Mucosa of rectum (tissue), 2 donors: ENCODE measurements around the gene WASL.

Source experiments
- H3K27ac ChIP-seq, 2 donors: one replicate each; pipeline ENCODE4 v1.7.0; 2013; ENCODE audit warnings: inconsistent platforms in 2 of 2, low read depth in 2 of 2, low read length in 2 of 2
- H3K27me3 ChIP-seq, 2 donors: one replicate each; pipeline ENCODE4 v1.7.0; 2013; ENCODE audit warnings: low read length in 2 of 2; ENCODE audit not compliant: control insufficient read depth in 2 of 2, insufficient read depth in 2 of 2
- H3K36me3 ChIP-seq, 2 donors: one replicate each; pipeline ENCODE4 v1.7.0; 2013; ENCODE audit warnings: low read length in 2 of 2; ENCODE audit not compliant: control insufficient read depth in 2 of 2, insufficient read depth in 2 of 2
- H3K4me1 ChIP-seq, 2 donors: one replicate each; pipeline ENCODE4 v1.7.0; 2013; ENCODE audit warnings: low read length in 2 of 2, mild to moderate bottlenecking in 1 of 2; ENCODE audit not compliant: control insufficient read depth in 2 of 2, insufficient read depth in 2 of 2
- H3K4me3 ChIP-seq, 2 donors: one replicate each; pipeline ENCODE4 v1.7.0; 2013; ENCODE audit warnings: low read length in 2 of 2
- H3K9ac ChIP-seq, 2 donors: one replicate each; pipeline ENCODE4 v1.7.0; 2013; ENCODE audit warnings: low read length in 2 of 2, low read depth in 1 of 2, mild to moderate bottlenecking in 1 of 2
- H3K9me3 ChIP-seq, 2 donors: one replicate each; pipeline ENCODE4 v1.7.0; 2013; ENCODE audit warnings: low read length in 2 of 2; ENCODE audit not compliant: control insufficient read depth in 2 of 2
- donor health status: healthy.
- donor health status: Normal muscosa, but diverticular disease.

The WASL gene

DNA sequence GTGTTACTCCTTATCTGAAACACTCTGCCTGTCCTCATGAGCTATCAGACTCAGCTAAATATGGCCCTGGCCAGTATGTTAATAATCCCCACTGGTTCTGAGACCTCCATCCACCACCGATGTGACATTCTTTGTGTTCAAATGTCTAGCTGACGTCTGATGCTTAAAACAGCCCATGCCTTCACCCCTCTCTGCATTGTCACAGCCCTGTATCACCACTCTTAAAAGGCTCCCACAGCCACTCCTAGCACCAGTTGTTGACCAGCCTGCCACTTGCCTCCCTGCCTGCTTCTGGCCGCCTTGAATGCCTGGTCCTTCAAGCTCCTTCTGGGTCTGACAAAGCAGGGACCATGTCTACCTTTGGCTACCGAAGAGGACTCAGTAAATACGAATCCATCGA lies 93.2 kb downstream of the WASL start, which contains the start of gene LMOD2:
TSS of gene LMOD2 (plus strand) at position 253 of the 400 bp plus-strand sequence. CDS start at position 351, 98 bp downstream.
- Histone ChIP-seq H3K9ac (no peak within 1 kb of the TSS), H3K27ac (no peak within 1 kb of the TSS), H3K27me3 (no peaks in the 10 kb centered on the region), H3K36me3 (no peaks in the 10 kb centered on the region), H3K4me3 (no peak within 1 kb of the TSS), H3K9me3 (no peaks in the 10 kb centered on the region), H3K4me1 (no peaks in the 10 kb centered on the region)

DNA sequence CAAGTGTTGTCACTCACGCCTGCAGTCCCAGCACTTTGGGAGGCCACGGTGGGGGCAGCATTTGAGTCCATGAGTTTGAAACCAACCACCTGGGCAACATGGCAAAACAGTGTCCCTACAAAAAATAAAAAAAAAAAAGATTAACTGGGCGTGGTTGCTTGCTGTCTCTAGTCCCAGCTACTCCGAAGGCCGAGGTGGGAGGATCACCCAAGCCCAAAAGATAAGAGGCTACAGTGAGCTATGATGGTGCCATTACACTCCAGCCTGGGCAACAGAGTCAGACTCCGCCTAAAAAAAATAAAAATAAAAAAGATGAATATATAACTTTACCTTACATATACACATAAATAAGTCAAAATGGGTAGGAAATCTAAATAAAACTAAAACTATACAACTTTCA lies 95.6 kb downstream of the WASL start:
- Histone ChIP-seq H3K27ac (no peak overlapping the region), H3K9ac (no peak overlapping the region), H3K4me3 (no peak overlapping the region), H3K9me3 (no peaks in the 10 kb centered on the region), H3K36me3 (no peaks in the 10 kb centered on the region), H3K4me1 (no peaks in the 10 kb centered on the region), H3K27me3 (no peaks in the 10 kb centered on the region)

DNA sequence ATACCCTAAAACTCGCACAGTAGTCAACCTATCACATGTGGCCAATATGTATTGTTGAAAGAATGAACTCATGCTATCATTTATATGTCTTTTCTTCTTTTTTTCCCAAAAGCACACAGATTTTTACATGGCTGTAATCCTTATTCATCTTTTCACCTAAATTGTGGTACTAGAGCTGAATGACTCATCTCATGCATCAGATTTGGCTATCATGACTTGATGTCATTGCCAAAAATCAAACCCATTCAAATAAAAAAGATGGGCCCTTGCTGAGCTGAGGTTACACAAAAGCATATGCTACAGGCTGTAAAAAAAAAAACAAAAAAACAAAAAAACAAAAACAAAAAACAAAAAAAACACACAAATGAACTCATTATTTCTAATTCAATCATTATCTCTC lies 96.4 kb downstream of the WASL start:
- H3K9me3 ChIP-seq, result no peaks in the 10 kb centered on the region
- H3K36me3 ChIP-seq, result no peaks in the 10 kb centered on the region
- H3K27me3 ChIP-seq, result no peaks in the 10 kb centered on the region
- no peak overlapping the region for H3K27ac ChIP-seq
- no peak overlapping the region for H3K4me3 ChIP-seq
- no peak overlapping the region for H3K9ac ChIP-seq
- H3K4me1 ChIP-seq, result no peaks in the 10 kb centered on the region

DNA sequence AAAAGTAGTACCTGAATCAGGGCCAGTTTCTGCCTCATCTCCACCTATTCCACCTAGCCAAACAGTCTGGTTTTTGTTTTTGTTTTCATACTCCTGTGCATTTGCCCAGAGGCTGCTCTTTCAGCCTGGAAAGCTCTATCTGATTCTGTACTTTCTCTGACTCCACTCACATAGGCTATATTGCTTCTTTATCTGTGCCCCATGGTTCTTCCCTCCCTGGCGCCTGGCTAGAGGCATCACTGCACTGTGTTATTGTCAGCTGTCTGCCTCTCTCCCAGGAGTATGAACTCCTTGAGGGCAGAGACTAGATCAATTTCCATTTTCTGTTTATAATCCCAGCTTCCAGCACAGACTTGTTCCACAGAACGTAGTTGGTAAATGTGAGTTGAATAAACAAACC lies 98.2 kb downstream of the WASL start:
- no peaks in the 10 kb centered on the region for H3K36me3 ChIP-seq
- no peak overlapping the region for H3K4me3 ChIP-seq
- no peaks in the 10 kb centered on the region for H3K27me3 ChIP-seq
- H3K27ac ChIP-seq, result no peak overlapping the region
- no peaks in the 10 kb centered on the region for H3K4me1 ChIP-seq
- H3K9me3 ChIP-seq, result no peaks in the 10 kb centered on the region
- no peak overlapping the region for H3K9ac ChIP-seq

DNA sequence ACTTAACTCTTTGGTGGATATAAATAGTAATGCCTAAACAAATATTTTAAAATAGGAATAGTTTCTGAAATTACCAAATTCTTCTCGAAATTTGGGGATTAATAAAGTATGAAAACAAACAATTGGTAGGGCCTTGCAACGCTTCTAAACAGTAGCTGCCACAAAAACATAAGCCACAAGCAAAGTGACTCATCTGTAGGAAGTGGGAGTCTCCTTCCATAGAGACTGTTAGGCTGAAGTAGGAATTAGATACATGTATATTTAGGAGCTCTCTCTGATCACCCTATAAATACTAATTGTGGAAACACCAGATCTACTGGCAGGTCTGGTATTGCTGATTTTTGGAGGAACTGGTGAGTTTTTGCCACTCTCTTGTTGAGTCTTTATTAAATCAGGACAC lies 98.8 kb downstream of the WASL start:
- no peak overlapping the region for H3K4me3 ChIP-seq
- no peaks in the 10 kb centered on the region for H3K27me3 ChIP-seq

DNA sequence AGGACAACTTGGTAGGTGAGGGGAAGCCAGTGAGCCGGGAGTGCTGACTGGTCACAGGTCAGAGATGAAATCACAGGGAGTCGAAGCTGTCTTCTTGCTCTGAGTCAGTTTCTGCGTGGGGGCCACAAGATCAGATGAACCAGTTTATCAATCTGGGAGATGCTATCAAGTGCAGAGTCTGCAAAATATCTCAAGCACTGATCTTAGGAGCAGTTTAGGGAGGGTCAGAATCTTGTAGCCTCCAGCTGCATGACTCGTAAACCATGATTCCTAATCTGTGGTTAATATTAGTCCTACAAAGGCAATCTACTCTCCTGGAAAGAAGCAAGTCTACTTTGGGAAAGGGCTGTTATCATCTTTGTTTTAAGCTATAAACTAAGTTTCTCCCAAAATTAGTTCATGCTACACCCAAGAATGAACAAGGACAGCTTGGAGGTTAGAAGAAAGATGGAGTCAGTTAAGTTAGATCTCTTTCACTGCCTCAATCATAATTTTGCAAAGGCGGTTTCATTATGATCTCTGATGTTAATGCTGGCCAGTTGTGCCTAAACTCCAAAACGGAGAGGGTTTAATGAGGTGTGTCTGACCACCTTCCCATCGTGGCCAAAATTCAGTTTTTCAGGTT lies 101.6 kb downstream of the WASL start:
- H3K9me3 ChIP-seq, result no peaks in the 10 kb centered on the region
- H3K4me3 ChIP-seq, result no peak overlapping the region
- peaks cover 0 to 3% of the 10 kb centered on the region in 2 donors for H3K27me3 ChIP-seq
- H3K27ac ChIP-seq, result no peak overlapping the region
- no peaks in the 10 kb centered on the region for H3K36me3 ChIP-seq
- no peak overlapping the region for H3K9ac ChIP-seq
- H3K4me1 ChIP-seq, result no peaks in the 10 kb centered on the region

More for the DNA sequence above, 98.8 kb downstream of the WASL start:
- Histone ChIP-seq H3K9me3 (no peaks in the 10 kb centered on the region), H3K36me3 (no peaks in the 10 kb centered on the region), H3K27ac (no peak overlapping the region), H3K9ac (no peak overlapping the region), H3K4me1 (no peaks in the 10 kb centered on the region)

DNA sequence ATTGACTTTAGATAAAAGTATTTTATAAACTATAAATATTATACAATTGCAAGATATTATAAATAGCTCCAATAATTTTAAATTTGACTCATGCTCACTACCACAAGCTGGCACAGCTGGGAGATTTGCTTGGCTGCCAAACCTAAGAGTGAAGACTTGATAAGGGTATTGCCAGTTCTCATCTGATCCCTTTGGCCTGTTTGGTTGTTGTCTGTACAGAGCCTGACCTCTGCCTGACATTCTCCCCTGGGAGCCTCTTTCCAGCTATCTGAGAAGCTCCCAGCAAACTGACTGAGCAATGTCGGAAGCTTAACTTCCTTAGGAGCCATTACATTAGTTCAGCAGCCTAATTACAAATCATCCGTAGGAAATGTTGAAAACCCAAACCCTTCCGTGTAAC lies 103.3 kb downstream of the WASL start:
- Histone ChIP-seq H3K9ac (no peak overlapping the region), H3K27ac (no peak overlapping the region), H3K36me3 (no peaks in the 10 kb centered on the region), H3K4me3 (no peak overlapping the region), H3K4me1 (no peaks in the 10 kb centered on the region), H3K9me3 (no peaks in the 10 kb centered on the region), H3K27me3 (peaks cover 0 to 3% of the 10 kb centered on the region in 2 donors)

DNA sequence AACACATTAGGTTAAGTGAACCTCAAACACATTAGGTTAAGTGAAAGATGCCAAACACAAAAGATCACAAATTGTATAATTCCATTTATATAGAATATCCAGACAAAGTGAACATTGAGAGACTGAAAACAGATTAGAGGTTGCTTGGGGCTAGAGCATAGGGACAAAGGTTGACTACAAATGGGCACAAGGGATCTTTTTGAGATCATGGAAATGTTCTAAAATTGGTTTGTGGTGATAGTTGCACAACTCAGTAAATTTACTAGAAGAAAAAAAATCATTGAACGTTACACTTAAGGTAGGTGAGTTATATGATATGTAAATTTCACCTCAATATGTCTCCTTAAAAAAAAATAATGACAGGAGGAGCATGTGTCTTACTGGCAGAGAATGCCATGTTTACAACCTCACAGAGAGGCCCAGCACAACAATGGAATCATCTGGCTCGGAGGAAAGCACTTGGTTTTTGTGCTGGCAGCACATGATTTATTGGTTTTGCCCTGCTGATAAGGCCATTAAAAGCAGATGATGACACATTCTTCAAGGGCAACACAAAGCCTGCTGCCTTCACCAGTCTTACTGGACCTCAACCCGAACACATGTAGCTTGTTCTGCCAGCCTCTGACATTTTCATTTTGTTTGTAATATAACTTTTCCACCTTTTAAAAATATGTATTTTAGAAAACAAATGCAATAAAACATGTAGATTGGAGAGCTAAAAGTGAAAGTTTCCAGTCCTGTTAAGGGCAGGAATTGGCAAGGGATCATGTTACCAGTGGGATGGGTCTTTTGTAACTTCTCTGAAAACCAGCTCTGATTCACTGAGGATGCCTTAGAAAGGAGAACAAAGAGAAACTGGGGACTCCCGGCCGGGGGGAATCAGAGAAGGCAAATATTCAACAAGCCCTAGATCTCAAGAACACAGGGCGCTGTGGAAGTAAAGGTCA lies 105.0 kb downstream of the WASL start:
- Histone ChIP-seq H3K4me3 (no peak overlapping the region), H3K9ac (no peak overlapping the region), H3K4me1 (no peaks in the 10 kb centered on the region), H3K36me3 (no peaks in the 10 kb centered on the region), H3K27me3 (peaks cover 0 to 3% of the 10 kb centered on the region in 2 donors), H3K27ac (no peak overlapping the region), H3K9me3 (no peaks in the 10 kb centered on the region)

DNA sequence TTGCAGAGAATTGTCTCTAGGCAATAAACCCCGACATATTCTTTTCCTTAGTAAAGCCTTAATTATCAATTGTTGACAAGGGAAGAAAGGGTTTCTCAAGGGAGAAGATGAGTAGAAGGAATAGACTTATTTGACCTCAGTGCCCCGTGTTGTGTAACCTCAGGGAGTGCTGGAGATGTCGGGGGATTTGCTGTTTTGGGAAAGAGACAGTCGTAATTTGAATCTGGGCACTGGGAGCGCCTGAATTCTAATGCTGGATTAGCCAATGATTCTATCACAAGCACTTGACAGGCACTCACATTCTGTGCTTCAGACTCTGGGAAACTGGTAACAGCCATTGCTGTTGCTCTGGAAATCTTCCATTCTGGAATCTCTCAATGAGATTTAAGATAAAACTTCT lies 106.9 kb downstream of the WASL start:
- no peak overlapping the region for H3K27ac ChIP-seq
- H3K4me3 ChIP-seq, result no peak overlapping the region

DNA sequence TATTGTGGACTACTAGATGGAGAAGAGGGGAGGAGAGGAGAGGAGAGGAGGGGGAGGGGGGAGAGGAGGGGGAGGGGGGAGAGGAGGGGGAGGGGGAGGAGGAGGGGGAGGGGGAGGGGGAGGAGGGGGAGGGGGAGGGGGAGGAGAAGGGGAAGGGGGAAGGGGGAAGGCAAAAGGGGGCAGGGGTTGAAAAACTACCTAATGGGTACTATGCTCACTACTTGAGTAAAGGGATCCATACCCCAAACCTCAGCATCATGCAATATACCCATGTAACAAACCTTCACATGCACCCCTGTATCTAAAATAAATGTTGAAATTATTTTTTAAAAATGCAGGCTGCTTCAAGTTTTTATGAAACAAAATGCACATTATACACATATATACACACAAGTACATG lies 108.2 kb downstream of the WASL start:
- Histone ChIP-seq H3K27me3 (peaks cover 0 to 3% of the 10 kb centered on the region in 2 donors), H3K36me3 (no peaks in the 10 kb centered on the region), H3K4me3 (no peak overlapping the region), H3K9ac (no peak overlapping the region), H3K4me1 (no peaks in the 10 kb centered on the region), H3K27ac (no peak overlapping the region), H3K9me3 (no peaks in the 10 kb centered on the region)

More for the DNA sequence above, 106.9 kb downstream of the WASL start:
- Histone ChIP-seq H3K9me3 (no peaks in the 10 kb centered on the region), H3K36me3 (no peaks in the 10 kb centered on the region), H3K9ac (no peak overlapping the region), H3K27me3 (peaks cover 0 to 3% of the 10 kb centered on the region in 2 donors), H3K4me1 (no peaks in the 10 kb centered on the region)
